HuH-7 (cell line): Measurements from ENCODE around the gene ARHGAP45.
A peak's percentile ranks its signal among the peaks of the same experiment; 100 is the strongest.

Experiments used
- DNase-seq: peaks from one replicate; pipeline ENCODE4 v3.0.0; 2011; ENCODE audit warnings: low spot score

Gene ARHGAP45

DNA sequence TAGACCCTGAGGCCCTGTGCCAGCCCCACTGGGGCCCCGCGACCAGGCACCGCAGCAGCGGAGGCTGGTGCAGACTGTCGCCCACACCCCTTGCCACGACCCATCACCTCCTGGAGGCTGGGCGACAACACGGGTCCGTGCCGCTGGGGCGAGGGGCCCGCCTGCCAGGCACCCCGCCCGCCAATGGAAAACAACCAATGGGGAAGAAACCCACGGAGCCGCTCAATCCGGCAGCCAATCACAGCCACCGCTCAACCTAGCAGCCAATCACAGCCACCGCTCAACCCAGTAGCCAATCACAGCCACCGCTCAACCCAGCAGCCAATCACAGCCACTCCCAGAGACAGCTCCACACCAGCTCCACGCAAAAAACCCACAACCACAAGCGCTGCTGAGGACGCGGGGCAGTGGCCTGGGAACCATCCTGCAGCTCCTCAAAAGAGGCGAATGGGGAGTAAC, 66.5 kb downstream of the ARHGAP45 start:
- DNase-seq = peak; percentile 51

DNA sequence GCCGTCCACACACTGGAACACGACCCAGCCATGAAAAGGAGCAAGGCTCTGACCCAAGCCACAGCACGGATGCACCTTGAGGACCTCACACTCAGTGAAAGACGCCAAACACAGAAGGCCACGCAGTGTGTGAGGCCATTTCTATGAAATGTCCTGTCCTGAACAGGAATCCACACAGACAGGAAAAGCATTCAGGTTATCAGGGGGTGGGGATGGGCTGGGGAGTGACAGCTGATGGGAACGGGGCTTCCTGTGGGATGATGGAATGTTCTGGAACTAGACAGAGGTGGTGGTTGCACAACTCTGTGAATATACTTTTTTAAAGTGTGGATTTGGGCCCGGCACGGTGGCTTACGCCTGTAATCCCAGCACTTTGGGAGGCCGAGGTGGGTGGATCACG, 67.5 kb downstream of the ARHGAP45 start:
- no peak for DNase-seq

DNA sequence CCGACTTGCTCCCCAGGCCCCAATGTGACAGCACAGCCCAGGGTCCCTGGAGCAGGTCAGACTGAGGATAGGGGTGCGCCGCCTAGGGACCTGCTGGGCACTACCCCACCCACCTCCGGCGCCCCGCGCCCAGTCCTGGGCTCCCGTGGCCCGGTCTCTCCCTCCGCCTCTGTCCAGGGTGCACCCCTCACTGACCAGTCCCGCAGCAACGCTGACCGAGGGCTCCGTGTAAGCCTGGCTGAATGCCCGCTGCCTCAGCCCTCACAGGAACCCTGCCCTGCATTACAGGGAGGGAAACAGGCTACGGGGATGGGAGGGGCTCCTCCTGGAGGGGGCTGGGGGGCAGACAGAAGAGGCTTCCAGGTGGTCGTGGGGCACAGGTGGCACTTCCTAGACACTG, 68.5 kb downstream of the ARHGAP45 start:
- no peak for DNase-seq

DNA sequence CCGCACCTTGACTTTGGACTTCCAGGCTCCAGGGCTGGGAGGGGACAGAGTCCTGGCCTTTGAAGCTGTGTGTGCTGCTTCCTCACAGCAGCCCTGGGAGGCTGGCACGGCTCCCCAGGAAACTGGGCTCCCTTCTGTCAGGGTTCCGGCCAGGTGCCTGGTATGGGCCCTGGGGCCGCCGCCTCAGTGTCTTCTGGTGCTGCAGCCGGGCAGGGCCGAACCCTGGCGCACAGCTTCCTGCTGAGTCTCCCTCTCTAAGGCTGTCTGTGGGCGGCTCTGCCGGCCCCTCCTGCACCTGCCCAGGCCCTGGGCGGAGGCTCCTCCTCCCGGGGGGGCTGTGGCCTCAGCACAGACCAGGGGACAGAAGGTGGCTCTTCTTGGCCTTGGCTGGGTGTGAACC, 69.2 kb downstream of the ARHGAP45 start:
- no peak for DNase-seq
